GM18526 (cell line): ENCODE data around the gene SETD1B.

Experiments
- POLR2A ChIP-seq: IDR thresholded peaks from 3 replicates; pipeline ENCODE4 v1.6.1; 2011; ENCODE audit not compliant: insufficient read length; ENCODE audit errors: extremely low read depth

SETD1B gene

GRCh38 chr12:121803861-121804416 lies at the start of gene SETD1B:
SETD1B (plus strand) TSS chr12:121804009; CDS start chr12:121804738, 729 bp downstream.
- TF ChIP-seq POLR2A, result peak; percentile 46

GRCh38 chr12:121754836-121755235 lies 49.0 kb upstream of the SETD1B start:
- TF ChIP-seq POLR2A, result no peak

- no peak for TF ChIP-seq POLR2A
Measured at GRCh38 chr12:121755591-121755990, 48.2 kb upstream of the SETD1B start.

- no peak for TF ChIP-seq POLR2A
Measured at GRCh38 chr12:121762269-121762668, 41.5 kb upstream of the SETD1B start.

GRCh38 chr12:121764808-121765207 lies 39.0 kb upstream of the SETD1B start:
- TF ChIP-seq POLR2A, result no peak

- no peak for TF ChIP-seq POLR2A
Measured at GRCh38 chr12:121765573-121765972, 38.2 kb upstream of the SETD1B start.

- TF ChIP-seq POLR2A, result no peak
Measured at GRCh38 chr12:121766290-121767039, 37.3 kb upstream of the SETD1B start.

GRCh38 chr12:121767525-121768016 lies 36.2 kb upstream of the SETD1B start:
- TF ChIP-seq POLR2A, result no peak

GRCh38 chr12:121769297-121769830 lies 34.4 kb upstream of the SETD1B start:
- TF ChIP-seq POLR2A, result no peak

- no peak for TF ChIP-seq POLR2A
Measured at GRCh38 chr12:121769831-121770301, 33.9 kb upstream of the SETD1B start.

GRCh38 chr12:121770388-121770787 lies 33.4 kb upstream of the SETD1B start:
- TF ChIP-seq POLR2A, result no peak

- TF ChIP-seq POLR2A, result no peak
Measured at GRCh38 chr12:121770813-121771625, 32.8 kb upstream of the SETD1B start.

- no peak for TF ChIP-seq POLR2A
Measured at GRCh38 chr12:121773011-121773777, 30.6 kb upstream of the SETD1B start.

- no peak for TF ChIP-seq POLR2A
Measured at GRCh38 chr12:121774968-121775474, 28.8 kb upstream of the SETD1B start.
